Globus pallidus (tissue), 1 donor: ENCODE results near the gene MARCO.
"Not testable (repeated sequence)": the region's sequence is repeated elsewhere in the genome, so short reads cannot be mapped to it uniquely, and the experiment has no call there.

Experiments used
- DNase-seq: peaks from one replicate; pipeline ENCODE4 v3.0.0-alpha.2; 2015; ENCODE audit warnings: low spot score

Gene MARCO

DNA sequence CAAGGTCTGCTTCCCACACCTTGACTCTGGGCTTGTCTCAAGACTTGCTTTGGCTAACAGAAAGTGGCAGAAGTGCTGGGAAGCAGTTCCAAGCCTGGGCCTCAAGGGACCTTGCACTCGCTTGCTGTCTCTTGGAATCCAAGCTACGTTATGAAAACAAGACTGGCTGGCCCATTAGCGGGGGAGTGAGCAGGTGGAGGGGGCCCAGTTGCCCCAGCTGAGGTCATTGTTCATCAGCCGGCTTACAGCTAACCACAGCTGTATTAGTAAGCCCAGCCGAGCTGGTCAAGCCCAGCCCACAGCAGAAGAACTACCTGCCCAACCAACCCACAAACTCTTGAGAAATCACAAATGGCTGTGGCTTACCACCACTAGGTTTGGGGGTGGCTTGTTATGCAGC, 63.1 kb downstream of the MARCO start:
- no peak for DNase-seq

DNA sequence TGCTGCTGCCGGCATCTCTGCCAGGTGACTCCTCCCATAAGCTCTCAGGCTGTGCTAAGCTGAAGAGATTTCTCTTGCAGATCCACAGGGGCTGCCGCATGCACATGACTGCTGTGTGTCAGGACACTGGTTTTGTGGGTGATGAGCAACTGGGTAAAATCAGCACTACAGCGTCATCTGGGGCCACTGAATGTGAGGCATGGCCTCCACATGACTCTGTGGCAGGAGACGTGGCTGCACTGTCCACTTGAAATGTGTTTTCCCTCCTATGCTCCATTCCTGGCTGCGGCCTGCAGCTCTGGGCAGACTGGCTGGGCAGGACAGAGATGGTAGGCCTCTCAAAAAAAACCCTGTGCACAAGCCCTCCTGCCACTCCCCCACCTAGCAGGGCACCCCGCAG, 63.6 kb downstream of the MARCO start:
- no peak for DNase-seq

DNA sequence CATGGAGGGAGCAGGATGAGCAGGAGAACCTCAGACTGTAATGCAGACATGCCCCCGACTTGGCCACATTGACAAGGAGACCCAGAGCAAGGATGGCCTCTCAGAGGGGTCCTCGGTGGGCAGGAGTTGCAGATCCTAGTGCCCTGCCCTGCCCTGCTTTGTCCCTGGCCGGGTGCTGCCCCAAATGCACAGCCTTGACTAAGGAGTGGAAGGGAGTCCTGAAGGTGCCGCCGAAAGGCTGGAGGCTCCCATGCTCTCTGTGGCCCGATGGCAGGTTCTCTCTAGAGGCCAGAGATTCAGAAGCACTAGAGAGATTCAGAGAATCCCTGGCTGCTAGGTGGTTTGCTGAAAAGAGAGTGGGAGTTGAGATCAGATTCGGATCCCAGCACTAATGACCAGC, 64.4 kb downstream of the MARCO start:
- no peak for DNase-seq

DNA sequence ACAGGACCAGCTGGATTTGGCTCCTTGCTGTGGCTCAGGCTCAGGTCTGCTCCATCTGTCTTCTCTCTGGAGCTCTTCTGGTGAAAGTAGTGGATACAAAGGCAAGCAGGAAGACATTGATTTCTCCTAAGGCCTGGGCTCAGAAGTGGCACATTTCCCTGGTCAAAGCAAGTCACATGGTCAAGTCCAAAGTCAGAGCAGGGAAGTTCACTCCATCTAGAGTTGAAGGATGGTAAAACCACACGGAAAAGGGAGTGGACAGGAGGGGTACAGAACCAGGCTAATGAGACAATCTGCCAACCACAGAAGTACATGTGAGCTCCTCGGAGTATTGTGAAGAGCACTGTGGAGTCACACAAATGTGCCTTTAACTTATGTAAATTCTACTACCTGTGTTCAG, 66.1 kb downstream of the MARCO start:
- no peak for DNase-seq

DNA sequence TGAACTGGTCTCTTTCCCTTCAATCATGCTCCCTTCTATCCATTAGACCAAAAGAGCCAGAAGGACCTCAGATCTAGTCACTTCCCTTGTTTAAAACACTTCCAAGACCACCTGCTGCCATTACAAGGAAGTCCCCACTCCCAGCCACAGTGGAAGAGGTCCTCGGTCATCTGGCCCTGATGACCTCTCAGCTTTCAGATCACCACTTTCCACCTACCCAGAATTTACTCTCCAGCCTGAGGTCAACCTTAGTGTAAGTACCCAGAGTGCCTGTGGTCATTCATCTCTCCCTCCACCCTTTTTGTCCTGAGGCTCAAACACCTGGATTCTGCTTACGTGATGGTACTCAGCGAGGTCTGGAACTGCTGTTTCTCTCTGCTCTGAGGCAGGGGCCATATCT, 67.1 kb downstream of the MARCO start:
- DNase-seq = no peak

DNA sequence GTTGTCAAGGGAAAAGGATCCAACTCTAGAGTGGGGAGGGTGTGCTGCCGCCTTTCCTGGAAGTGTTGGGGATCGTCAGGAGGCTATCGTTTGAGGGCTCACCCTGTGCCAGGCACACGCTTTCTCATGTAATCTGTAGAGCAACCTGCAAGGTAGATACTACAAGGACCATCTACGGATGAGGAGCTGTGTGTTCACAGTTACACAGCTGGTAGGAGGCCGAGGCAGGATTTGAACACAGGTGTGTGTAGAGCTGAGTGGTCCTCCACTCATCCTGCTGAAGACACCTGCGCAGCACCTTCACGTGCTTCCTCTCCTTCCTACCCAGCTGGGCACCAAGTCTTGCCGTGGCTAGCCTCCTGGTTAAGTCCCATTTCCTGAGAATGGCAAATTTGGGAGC, 68.3 kb downstream of the MARCO start:
- no peak for DNase-seq

DNA sequence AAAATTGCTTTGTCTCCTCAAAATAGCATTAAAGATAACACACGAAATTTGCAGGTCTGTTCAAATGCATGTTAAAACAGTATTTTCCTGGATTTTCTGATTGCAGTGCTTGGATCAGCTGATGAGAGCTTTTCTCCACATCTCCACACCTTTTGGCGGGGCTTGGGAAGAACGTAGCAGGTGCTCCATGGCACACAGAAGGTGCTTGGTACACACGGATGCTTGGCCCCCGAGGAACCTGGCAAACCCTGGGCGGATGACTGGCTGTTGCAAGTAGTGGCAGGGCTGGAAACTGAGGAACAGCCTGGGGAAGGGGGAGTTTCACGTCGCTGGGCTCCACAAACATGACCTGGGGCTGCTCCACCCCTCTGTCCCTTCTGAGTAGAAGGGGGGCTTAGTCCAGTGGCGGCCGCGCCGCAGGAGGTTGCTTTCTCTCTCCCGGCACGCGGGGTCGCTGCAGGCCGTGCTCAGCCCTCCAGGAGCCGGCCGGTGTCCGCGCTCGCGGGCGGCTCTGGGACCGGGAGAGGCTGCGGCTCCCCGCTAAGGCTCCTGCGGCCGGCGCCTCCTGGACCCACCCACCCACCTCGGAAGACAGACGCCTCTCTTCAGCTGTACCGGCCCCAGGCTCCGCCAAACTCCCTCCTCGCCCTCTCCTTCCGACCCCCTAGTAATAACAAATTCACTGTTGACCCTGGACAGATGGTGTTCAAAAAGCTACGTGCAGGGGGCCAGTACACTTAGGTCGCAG, 69.3 kb downstream of the MARCO start:
- DNase-seq = peak; percentile 24

DNA sequence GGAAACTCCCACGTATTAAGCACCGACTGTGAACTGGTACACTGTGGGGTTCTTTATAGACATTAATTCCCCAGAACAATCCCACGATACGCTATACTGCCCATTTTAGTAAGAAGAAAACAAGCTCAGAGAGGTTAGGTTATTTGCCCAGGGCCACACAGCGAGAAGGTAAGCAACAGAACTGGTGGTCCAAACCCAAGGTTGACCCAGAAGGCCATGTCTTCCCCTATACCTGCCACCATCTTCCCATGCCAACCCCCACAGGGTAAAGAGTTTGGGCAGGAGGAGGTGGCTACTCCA, 69.9 kb downstream of the MARCO start:
- DNase-seq = no peak

DNA sequence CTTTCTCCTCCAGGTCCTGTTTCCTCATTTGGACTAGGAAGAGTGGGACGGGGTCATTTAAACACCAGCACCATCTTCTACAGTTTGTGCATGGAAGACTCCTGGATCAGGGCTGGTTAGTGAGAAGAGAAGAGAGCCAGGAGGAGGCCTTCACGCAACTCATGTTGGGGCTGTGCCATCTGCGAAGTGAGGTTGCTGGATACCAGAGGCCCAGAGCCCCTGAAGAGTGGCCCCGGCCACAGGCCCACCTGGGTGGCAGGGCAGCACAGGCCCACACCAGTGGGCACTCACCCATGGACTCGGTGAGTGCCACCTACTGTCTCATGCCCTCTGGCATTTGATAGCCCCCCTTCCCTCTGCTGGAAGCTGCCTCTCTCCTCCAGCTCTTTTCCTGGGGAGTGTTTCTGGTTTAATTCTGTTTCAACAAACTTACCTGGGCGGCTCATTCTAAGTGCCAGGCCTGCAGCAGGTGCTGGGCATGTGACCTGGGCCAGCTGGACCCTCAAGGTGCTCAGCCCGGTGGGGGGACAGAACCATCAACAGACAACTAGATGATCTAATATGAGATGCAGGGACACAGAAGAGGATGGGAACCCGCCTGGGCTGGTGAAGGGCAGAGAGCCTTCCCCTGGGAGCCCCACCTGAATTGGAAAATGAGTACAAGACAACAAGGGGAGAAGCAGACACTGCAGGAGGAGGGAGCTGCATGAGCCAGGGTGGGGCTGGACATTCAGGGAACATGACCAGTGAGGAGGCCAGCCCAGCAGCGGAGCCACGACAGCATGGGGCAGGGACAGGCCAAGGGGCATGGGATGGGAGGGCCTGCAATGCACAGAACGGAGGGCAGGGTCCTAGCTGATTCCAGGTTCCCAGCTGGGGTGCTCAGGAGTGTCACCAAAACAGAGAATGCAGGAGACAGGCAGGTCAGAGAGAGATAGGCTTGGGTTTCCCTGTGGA, 70.6 kb downstream of the MARCO start:
- no peak for DNase-seq

DNA sequence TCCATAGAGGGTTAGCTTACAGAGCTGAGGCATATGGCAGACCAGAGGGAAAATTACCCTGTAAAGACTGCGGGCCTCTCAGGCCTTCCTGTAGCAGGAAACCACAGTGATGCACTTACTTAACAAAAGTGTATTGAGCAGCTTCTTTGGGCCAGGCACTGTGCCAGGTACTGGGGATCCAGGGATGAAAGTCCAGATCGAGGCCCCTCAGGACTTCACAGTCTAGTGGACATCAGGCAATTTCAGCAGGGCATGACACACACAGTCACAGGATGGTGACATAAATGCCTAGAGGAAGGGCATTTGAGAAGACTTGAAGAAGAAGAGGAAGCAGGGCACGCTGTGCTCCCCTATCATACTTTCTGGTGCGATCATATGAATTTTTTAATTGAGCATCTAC, 71.7 kb downstream of the MARCO start:
- DNase-seq = no peak

DNA sequence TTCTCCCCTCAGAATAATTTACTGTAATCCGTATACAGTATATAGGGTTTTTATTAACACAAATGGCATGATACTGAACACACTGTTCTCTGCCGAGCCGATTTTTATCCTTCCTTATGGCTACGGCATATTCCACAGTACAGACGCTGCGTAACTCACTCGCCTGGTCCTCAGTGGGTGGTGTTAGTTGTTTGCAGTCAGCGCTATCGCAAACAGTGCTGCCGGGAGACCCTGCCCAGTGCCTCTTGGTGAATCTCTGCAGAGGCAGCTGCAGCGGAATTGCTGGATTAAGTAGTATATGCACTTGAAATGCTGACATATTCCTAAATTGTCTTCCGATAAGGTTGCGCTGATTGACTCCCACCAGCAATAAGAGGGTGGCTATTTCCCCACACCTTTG, 73.9 kb downstream of the MARCO start:
- DNase-seq = no peak

DNA sequence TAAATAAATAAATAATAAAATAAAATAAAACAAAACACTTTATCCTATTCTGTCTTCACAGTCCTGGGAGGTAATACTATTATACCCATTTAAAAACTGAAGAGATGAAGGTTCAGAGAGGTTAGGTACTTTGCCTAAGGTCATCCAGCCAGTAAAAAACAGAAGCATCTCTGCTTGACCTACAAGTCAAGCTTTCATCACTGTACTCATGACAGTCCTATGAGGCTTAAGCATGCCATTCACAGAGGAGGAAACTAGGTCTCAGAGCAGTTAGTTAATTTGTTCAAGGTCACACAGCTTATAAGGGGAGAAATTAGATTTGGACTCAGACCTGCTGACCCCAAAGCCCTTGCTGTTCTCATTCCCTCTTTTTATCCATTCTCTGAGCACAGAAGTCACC, 77.5 kb downstream of the MARCO start:
- DNase-seq = no peak

DNA sequence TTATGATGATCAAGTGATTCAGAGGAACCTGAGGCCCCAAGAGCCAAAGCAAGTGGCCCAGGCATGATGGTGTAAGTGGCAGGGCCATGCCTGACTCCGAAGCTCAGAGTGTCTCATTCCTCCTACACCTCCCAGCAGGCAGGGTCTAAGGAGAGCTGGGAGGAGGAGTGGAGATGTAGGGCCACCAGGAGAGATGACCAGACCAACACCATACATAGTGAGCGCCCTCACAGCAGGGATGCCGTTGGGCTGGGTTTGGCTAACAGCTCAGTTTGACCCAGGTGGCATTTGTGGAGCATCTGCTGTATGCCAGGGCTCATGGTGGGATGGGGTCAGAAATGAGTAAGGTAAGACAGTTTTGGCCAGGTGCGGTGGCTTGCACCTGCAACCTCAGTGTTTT, 80.7 kb downstream of the MARCO start:
- no peak for DNase-seq

DNA sequence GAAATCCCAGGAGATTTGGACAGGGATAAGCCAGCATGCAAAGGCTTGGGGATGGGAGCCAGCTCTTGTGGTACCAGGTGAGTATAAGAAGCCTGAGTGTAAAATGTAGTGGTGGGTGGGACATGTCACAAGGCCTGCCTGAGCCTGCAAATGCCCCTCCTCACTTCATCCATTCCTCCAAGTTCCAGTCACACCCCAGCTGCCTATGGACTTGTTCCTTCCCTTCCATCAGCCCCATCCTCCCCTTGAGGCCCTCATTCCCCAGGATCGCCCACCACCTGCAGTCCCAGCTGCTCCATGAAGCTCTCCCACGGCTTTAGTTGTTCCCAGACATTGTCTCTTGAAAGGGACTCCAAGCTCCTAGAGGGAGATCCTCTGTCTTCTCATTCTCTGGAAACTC, 81.5 kb downstream of the MARCO start:
- DNase-seq = no peak

DNA sequence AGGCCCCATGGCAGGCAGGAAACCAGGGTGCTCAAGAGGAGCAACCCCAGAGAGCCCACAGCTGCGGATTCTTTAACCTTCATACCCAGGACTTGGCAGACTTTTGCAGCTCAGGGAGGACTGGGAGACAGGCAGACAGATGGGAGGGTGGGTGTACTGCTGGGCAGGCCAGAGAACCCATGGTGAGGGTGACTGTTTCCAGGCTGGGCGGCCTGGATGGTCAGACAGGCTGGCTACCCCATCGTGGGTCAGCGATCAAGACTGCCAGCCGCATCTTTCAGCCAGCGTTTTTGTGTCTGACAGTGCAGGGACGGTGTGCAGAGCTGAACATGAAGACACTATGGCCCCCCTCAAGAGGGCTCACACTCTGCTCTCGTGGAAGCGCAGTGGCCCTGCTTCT, 82.2 kb downstream of the MARCO start:
- no peak for DNase-seq

DNA sequence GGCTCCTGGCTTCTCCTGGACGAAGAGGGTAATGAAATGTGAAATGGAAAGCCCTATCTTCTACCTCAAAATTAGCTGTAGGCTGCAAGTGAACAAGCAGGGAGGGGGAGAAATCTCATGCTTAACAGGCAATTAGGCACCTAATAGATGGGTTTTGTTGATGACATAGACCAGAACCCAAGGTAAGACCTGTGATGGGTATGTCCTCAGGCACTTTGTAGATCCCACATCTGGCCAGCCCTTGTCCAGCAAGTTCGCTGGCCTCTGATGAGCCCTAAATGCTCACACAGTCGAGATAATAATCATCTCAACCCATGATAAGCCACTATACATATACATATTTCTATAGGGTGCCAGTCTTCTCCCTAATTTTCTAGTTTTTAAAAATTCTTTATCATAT, 82.6 kb downstream of the MARCO start:
- no peak for DNase-seq

DNA sequence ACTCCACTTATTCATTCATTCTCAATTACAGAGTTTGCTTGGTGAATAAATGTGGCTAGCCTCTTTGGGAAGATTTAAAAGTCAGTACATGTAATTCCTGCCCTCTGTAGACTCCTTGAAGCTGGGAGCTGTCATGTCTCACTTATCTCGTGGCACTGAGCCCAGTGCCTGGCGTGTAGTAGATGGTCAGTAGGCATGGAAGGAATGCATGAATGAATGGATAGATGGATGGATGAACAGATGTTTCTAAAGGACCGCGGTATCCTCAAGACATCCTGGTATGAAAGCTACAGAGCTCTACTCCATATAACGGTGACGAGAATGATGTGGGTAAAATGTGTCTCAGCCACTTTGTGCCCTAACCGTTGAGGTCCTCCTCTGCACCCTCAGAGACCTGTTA, 83.0 kb downstream of the MARCO start:
- DNase-seq = no peak

DNA sequence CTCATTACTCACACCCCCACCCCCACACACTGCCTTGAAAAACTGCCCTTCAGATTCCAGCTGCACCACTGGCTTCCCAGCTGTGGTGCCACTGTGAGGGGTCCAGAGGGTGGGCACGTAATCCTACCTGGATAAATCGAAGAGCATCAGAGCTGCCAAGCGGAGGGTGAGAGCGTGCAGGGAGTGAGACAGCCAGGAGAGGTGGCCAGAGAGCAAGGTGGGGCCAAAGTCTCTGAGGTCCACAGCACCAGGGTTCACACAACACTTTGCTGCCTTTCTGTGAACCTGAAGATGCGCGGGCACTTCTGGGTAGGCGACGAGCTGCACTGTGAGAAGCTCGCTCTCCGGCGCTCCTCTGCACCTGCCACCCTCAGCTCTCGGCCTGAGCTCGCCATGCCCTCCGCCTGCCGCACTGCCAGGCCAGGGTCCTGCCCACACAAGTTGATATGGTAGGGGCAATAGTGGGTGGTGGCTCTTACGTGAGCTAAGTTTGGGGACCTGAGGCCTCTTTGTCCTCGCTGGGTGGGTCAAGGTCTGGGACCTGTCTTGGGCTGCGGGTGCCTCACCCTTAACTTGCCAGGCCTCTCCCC, 83.9 kb downstream of the MARCO start:
- DNase-seq = no peak

DNA sequence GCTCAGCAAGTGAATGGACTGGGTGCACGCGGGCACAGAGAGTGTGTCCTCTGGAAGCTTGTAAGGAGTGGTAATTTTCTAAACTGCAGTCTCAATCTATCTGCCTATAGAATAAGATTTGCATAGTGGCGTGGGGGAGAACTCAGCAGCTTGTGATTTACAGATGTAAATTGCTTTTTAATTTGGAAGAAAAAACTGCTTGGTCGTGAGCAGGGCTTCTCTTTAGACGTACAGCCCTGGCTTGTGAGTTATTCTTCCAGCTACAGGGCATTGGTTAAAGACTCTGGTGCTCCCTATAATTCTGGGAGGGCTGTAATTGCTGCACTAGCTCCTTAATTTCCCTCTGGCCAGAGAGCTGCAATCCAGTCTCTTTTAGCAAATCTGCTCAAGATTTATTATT, 84.9 kb downstream of the MARCO start:
- DNase-seq = no peak

DNA sequence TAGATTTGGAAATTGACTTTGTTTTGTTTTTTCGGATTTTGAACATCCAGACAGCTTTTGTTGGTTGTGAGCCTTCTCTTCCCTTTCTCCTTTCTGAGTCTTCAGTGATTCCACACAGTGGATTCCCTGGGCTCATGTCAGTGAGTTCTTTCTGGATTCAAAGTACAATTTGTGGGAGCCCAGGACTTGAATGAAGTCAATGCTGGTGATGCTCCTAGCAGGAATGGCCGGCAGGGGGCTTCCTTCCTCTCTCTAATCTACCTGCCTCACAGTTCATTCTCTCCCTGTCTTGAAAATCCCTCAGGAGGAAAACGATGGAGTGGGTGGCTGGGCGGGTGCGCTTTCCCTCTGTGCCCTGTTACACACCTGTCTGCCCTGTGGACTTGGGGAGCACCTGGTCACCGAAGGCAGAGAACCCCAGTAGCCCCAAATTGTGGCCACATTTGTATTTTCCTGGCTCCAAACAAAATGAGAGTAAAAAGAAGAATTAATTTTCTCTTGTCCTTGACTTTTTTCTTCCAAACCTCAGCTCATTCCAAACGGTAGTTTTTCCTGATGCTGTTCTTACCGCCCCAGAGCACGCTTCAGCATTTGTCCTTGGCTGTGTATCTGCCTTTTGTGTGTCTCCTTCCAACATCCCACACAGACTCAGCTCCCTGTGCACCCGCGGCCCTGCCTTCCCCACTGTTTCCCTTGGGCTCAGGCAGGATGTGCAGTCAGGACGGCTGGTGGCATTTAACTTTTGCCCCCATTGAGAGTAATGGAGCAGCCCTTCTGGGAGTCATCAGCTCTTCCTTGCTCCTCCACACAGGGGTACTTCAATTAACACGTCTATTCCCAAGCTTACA, 86.6 kb downstream of the MARCO start:
- DNase-seq = no peak

DNA sequence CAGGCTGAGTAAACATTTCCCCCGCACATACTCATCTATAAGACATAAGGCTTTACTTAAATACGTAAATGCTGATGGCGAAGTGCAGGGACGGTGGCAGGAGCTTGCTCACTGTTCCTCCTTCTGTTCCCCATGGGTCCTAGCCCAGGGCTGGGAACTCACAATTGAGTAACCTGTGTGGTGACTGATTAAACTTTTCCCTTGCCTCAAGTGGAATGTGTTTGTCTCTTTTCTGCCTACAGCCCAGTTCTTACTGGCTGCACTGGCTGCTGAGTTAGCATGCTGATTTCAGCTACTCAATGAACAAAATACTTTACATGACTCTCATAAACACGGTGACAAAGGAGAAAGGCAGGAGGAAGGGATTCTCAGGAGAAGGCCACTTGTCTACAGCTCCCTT, 87.3 kb downstream of the MARCO start:
- DNase-seq = no peak

DNA sequence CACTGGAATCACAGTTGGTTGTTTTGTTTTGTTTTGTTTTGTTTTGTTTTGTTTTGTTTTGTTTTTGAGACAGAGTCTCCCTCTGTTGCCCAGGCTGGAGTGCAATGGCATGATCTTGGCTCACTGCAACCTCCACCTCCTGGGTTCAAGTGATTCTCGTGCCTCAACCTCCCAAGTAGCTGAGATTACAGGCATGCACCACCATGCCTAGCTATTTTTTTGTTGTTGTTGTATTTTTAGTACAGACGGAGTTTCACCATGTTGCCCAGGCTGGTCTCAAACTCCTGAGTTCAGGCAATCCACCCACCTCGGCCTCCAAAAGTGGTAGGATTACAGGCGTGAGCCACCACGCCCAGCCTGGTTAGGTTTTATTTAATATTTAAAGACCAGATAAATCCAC, 95.9 kb downstream of the MARCO start:
- not testable (repeated sequence) for DNase-seq
